HG03457 (cell line): ENCODE results near the gene WDPCP.
"Not testable (repeated sequence)": the region's sequence is repeated elsewhere in the genome, so short reads cannot be mapped to it uniquely, and the experiment has no call there.

ENCODE experiments used
- ATAC-seq: cut with Tn5 transposase; IDR thresholded peaks from one replicate; pipeline ENCODE4 v1.9.1; 2021; ENCODE audit warnings: moderate number of reproducible peaks; ENCODE audit not compliant: unreplicated experiment

WDPCP gene

GRCh38 chr2:63465633-63466032, 122.6 kb downstream of the WDPCP start:
- no peak for ATAC-seq

- no peak for ATAC-seq
These were observed 125.1 kb downstream of the WDPCP start for GRCh38 chr2:63463142-63463541.

GRCh38 chr2:63446658-63447057, 141.6 kb downstream of the WDPCP start:
- no peak for ATAC-seq

GRCh38 chr2:63444565-63445288, 143.6 kb downstream of the WDPCP start:
- ATAC-seq = no peak

- no peak for ATAC-seq
These were observed 147.7 kb downstream of the WDPCP start for GRCh38 chr2:63440612-63441011.

GRCh38 chr2:63438181-63438580, 150.1 kb downstream of the WDPCP start:
- no peak for ATAC-seq

GRCh38 chr2:63436488-63436887, 151.8 kb downstream of the WDPCP start:
- ATAC-seq = no peak

GRCh38 chr2:63435070-63435469, 153.2 kb downstream of the WDPCP start:
- no peak for ATAC-seq

GRCh38 chr2:63434024-63435001, 154.0 kb downstream of the WDPCP start:
- no peak for ATAC-seq

GRCh38 chr2:63432373-63432772, 155.9 kb downstream of the WDPCP start:
- ATAC-seq = no peak

- no peak for ATAC-seq
These were observed 162.7 kb downstream of the WDPCP start for GRCh38 chr2:63425606-63426005.

GRCh38 chr2:63425079-63425416, 163.2 kb downstream of the WDPCP start:
- ATAC-seq = no peak

- ATAC-seq = no peak
These were observed 163.8 kb downstream of the WDPCP start for GRCh38 chr2:63424329-63425078.

GRCh38 chr2:63422556-63422955, 165.7 kb downstream of the WDPCP start:
- no peak for ATAC-seq

GRCh38 chr2:63408530-63408929, 179.7 kb downstream of the WDPCP start:
- no peak for ATAC-seq

- ATAC-seq = no peak
These were observed 181.6 kb downstream of the WDPCP start for GRCh38 chr2:63406641-63407040.

- no peak for ATAC-seq
These were observed 184.5 kb downstream of the WDPCP start for GRCh38 chr2:63403820-63404219.

GRCh38 chr2:63402889-63403288, 185.4 kb downstream of the WDPCP start:
- ATAC-seq = not testable (repeated sequence)

- ATAC-seq = no peak
These were observed 189.1 kb downstream of the WDPCP start for GRCh38 chr2:63399156-63399555.

- no peak for ATAC-seq
These were observed 208.8 kb downstream of the WDPCP start for GRCh38 chr2:63379451-63379850.

GRCh38 chr2:63378589-63378988, 209.7 kb downstream of the WDPCP start:
- no peak for ATAC-seq
